ENCODE measurements around the gene CDH16.

GRCh38 chr16:66936889-66937554 lies 18.3 kb upstream of the CDH16 start:
- no peak for TF ChIP-seq POLR2A (IDR thresholded peaks at IDR 0.05)
- TF ChIP-seq, protein P1, sequence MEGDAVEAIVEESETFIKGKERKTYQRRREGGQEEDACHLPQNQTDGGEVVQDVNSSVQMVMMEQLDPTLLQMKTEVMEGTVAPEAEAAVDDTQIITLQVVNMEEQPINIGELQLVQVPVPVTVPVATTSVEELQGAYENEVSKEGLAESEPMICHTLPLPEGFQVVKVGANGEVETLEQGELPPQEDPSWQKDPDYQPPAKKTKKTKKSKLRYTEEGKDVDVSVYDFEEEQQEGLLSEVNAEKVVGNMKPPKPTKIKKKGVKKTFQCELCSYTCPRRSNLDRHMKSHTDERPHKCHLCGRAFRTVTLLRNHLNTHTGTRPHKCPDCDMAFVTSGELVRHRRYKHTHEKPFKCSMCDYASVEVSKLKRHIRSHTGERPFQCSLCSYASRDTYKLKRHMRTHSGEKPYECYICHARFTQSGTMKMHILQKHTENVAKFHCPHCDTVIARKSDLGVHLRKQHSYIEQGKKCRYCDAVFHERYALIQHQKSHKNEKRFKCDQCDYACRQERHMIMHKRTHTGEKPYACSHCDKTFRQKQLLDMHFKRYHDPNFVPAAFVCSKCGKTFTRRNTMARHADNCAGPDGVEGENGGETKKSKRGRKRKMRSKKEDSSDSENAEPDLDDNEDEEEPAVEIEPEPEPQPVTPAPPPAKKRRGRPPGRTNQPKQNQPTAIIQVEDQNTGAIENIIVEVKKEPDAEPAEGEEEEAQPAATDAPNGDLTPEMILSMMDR (IDR thresholded peaks at IDR 0.05), result no peak

Data from vagina (tissue), 2 donors.